Upper lobe of left lung (tissue), 6 donors: ENCODE measurements around the gene NAPSA. TPM values are rescaled to one million over a fixed set of nuclear protein-coding genes. Genes with fewer than 3 reads are reported as not detected.

ENCODE experiments used
- ATAC-seq, 2 donors: fragments of 200-7000 bp; cut with Tn5 transposase; one replicate each; pipeline ENCODE4 v1.9.1; 2022; ENCODE audit warnings: mild to moderate bottlenecking in 2 of 2, moderate library complexity in 2 of 2; ENCODE audit not compliant: low FRiP score in 2 of 2
- DNase-seq, 2 donors: peaks; one replicate each; pipeline ENCODE4 v3.0.0-alpha.2; 2019 to 2020
- H3K27ac ChIP-seq, 4 donors: fragments of 200-600 bp; sonication (generic); one replicate each; pipeline ENCODE4 v1.5.1; 2016 to 2019
- H3K27me3 ChIP-seq, 4 donors: fragments of 200-600 bp; sonication (generic); one replicate each; pipeline ENCODE4 v1.5.1; 2017 to 2019
- H3K36me3 ChIP-seq, 4 donors: fragments of 200-600 bp; sonication (generic); one replicate each; pipeline ENCODE4 v1.5.1; 2016 to 2019
- H3K4me1 ChIP-seq, 4 donors: fragments of 200-600 bp; sonication (generic); one replicate each; pipeline ENCODE4 v1.5.1; 2018 to 2019
- H3K4me3 ChIP-seq, 4 donors: fragments of 200-600 bp; sonication (generic); one replicate each; pipeline ENCODE4 v1.5.1; 2017 to 2019; ENCODE audit warnings: mild to moderate bottlenecking in 2 of 4, moderate library complexity in 1 of 4
- H3K9me3 ChIP-seq, 4 donors: fragments of 200-600 bp; sonication (generic); one replicate each; pipeline ENCODE4 v1.5.1; 2018 to 2019
- EP300 ChIP-seq, 4 donors: sonication (generic); formaldehyde crosslinking; IDR thresholded peaks; one replicate each; pipeline ENCODE4 v1.5.1; 2017; ENCODE audit warnings: antibody characterized with exemption in 4 of 4, control low read depth in 2 of 4
- POLR2A ChIP-seq, 4 donors: fragments of 450-650 bp; IDR thresholded peaks; one replicate each; pipeline ENCODE4 v1.5.1; 2016 to 2017; ENCODE audit warnings: antibody characterized with exemption in 4 of 4, mild to moderate bottlenecking in 2 of 4
- POLR2AphosphoS5 ChIP-seq, 2 donors: sonication (generic); formaldehyde crosslinking; IDR thresholded peaks; one replicate each; pipeline ENCODE4 v1.5.1; 2017; ENCODE audit warnings: antibody characterized with exemption in 2 of 2
- WGBS, 2 donors: methylation state at CpG; one replicate each; pipeline ENCODE4 v1.1.5; 2017 to 2018; 5-methylcytosine and 5-hydroxymethylcytosine counted together
- total RNA-seq, 6 donors: library from RNA; depleted of rRNA in 4 of 6; stranded (reverse); fragments of >200 nt in 4 of 6; gene quantifications; one replicate each; pipeline versions ENCODE4 v1.1.0 to v1.2.1, GENCODE V29; 2016 to 2021
- TF ChIP-seq, protein P1 (sequence below), 6 experiments: fragments of 450-650 bp in 4 of 6; fragments of 200-600 bp in 2 of 6; sonication (generic) in 2 of 6; IDR thresholded peaks; one replicate each; pipeline ENCODE4 v1.5.1; 2016 to 2019; ENCODE audit warnings: antibody characterized with exemption in 6 of 6
- donor health status: DM: no; HTN: no; CAD: no; lungs with moderate emphysema.
- donor health status: DM: no; HTN: yes; CAD: no; lungs with severe emphysema.

The NAPSA gene
- total RNA-seq, 6 donors from 2014 or later: 1,043 to 3,140 (median 1,660) TPM

DNA sequence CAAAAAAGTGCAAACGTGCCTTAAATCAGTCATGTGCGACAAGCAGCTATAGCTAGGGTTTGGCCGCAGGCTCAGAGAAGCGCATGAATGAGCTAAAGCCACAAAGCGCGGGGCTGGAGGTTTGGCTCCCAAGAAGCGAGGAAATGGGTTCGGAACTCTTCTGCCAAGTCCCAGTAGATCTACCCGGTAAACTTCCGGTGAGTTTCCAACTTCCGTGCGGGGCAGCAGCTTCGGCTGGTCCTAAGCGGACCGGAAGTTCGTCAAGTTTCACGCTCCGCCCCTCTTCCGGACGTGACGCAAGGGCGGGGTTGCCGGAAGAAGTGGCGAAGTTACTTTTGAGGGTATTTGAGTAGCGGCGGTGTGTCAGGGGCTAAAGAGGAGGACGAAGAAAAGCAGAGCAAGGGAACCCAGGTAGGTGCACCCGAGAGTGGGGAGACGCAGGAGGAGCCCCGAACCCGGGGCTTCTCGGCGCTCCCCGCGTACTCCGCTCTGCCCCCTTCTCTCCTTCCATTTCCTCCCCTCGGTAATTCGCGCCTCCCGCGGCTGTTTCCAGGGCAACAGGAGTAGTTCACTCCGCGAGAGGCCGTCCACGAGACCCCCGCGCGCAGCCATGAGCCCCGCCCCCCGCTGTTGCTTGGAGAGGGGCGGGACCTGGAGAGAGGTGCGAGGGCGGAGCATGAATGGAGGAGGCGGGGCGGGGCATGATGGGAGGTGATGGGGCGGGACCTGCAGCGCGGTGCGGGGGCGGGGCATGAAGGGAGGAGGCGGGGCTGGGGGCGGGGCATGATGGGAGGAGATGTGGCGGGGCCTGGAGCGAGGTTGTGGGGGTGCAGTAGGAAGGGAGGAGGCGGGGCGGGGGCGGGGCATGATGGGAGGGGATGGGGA lies 11.0 kb upstream of the NAPSA start, which contains the start of gene NR1H2:
Gene NR1H2 (plus strand): TSS at position 292 of the 885 bp plus-strand sequence. CDS start 1,149 bp downstream, outside the sequence.
- peak in 3 of 4 donors; percentile 61 to 93 (median 85) for TF ChIP-seq POLR2A (IDR thresholded peaks at IDR 0.05)
- TF ChIP-seq EP300 (IDR thresholded peaks at IDR 0.05): peak in 1 of 4 donors; percentile 79
- peak; percentile 90 to 98 for TF ChIP-seq POLR2AphosphoS5 (IDR thresholded peaks at IDR 0.05)
- TF ChIP-seq, protein P1, sequence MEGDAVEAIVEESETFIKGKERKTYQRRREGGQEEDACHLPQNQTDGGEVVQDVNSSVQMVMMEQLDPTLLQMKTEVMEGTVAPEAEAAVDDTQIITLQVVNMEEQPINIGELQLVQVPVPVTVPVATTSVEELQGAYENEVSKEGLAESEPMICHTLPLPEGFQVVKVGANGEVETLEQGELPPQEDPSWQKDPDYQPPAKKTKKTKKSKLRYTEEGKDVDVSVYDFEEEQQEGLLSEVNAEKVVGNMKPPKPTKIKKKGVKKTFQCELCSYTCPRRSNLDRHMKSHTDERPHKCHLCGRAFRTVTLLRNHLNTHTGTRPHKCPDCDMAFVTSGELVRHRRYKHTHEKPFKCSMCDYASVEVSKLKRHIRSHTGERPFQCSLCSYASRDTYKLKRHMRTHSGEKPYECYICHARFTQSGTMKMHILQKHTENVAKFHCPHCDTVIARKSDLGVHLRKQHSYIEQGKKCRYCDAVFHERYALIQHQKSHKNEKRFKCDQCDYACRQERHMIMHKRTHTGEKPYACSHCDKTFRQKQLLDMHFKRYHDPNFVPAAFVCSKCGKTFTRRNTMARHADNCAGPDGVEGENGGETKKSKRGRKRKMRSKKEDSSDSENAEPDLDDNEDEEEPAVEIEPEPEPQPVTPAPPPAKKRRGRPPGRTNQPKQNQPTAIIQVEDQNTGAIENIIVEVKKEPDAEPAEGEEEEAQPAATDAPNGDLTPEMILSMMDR (IDR thresholded peaks at IDR 0.05): no peak
- Histone ChIP-seq H3K27me3 (no peaks in the 10 kb centered on the region), H3K36me3 (peaks cover 8 to 43% (median 40%) of the 10 kb centered on the region in 4 donors), H3K9me3 (no peaks in the 10 kb centered on the region), H3K4me3 (peak within 1 kb of the TSS; percentile 73 to 87 (median 78)), H3K27ac (peak within 1 kb of the TSS; percentile 97 to 99 (median 98)), H3K4me1 (peaks cover 9 to 35% (median 27%) of the 10 kb centered on the region in 4 donors)
- 2 to 3% methylated on average over 47 to 52 of the region's 67 CpGs for WGBS, 2 donors
- ATAC-seq: peak; percentile 96
- peak; percentile 94 for DNase-seq

GRCh38 chr19:50371914-50372475 lies 6.6 kb upstream of the NAPSA start:
- H3K4me3 ChIP-seq: no peak overlapping the region
- peaks cover 10 to 24% (median 14%) of the 10 kb centered on the region in 4 donors for H3K4me1 ChIP-seq
- H3K9me3 ChIP-seq: no peaks in the 10 kb centered on the region
- no peaks in the 10 kb centered on the region for H3K27me3 ChIP-seq
- no peaks in the 10 kb centered on the region for H3K36me3 ChIP-seq
- WGBS, 2 donors: 51 to 69% methylated on average over 10 of the region's 10 CpGs
- no peak for ATAC-seq
- peak in 1 of 4 donors; percentile 88 for TF ChIP-seq EP300 (IDR thresholded peaks at IDR 0.05)
- TF ChIP-seq, protein P1 (IDR thresholded peaks at IDR 0.05): no peak
- peak in 1 of 2 donors; percentile 74 for DNase-seq
- peak overlapping the region; percentile 40 to 80 (median 77) for H3K27ac ChIP-seq

- 8 to 9% methylated on average over 28 to 34 of the region's 34 CpGs for WGBS, 2 donors
- DNase-seq (peak; percentile 45 to 95), ATAC-seq (peak; percentile 90 to 94)
These were observed 3.5 kb upstream of the NAPSA start for GRCh38 chr19:50368649-50369570.

More at GRCh38 chr19:50368649-50369570, 3.5 kb upstream of the NAPSA start:
- peak overlapping the region; percentile 69 to 92 (median 86) for H3K27ac ChIP-seq
- H3K4me3 ChIP-seq: peak overlapping the region; percentile 64 to 82 (median 68)
- peaks cover 4 to 24% (median 6%) of the 10 kb centered on the region in 4 donors for H3K4me1 ChIP-seq
- H3K9me3 ChIP-seq: no peaks in the 10 kb centered on the region
- H3K27me3 ChIP-seq: no peaks in the 10 kb centered on the region
- H3K36me3 ChIP-seq: no peaks in the 10 kb centered on the region
- TF ChIP-seq POLR2AphosphoS5 (IDR thresholded peaks at IDR 0.05) (peak in 1 of 2 donors; percentile 33), POLR2A (IDR thresholded peaks at IDR 0.05) (no peak)
- TF ChIP-seq, protein P1 (IDR thresholded peaks at IDR 0.05): peak; percentile 86 to 95 (median 94)
